NCI-H226 (cell line): Measurements from ENCODE around the gene CDK2AP2.
"Not testable (repeated sequence)": the region's sequence is repeated elsewhere in the genome, so short reads cannot be mapped to it uniquely, and the experiment has no call there.

Experiments used
- DNase-seq: peaks from one replicate; pipeline ENCODE4 v3.0.0-alpha.2; 2015

The CDK2AP2 gene

GRCh38 chr11:67489203-67489884 lies 18.6 kb downstream of the CDK2AP2 start:
- no peak for DNase-seq

DNA sequence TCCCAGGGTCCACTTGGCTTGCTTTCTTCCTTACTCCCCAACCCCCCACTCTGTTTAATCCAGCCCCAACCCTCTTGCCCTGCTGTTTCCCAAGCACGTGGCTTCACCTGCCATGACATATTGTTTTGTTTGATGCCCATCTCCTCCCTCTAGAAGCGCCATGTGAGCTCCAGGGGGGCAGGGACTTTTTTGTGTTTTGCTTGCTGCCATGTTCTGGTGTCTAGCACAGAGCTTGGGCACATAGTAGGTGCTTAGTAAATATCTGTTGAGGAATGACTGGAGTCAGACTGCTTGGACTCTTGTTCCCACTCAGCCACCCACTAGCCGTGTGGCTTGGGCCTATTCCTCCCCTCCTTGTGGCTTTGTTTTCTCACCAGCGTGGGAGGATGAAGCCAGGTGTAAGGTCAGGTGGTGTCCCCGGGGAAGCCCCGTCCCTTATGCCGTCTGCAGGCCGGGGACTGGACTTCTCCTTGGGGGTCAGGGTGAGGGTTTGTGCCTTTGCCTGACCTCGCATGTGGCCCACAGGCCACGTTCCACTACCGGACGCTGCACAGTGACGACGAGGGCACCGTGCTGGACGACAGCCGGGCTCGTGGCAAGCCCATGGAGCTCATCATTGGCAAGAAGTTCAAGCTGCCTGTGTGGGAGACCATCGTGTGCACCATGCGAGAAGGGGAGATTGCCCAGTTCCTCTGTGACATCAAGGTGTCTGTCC lies 21.3 kb downstream of the CDK2AP2 start:
- DNase-seq = no peak

DNA sequence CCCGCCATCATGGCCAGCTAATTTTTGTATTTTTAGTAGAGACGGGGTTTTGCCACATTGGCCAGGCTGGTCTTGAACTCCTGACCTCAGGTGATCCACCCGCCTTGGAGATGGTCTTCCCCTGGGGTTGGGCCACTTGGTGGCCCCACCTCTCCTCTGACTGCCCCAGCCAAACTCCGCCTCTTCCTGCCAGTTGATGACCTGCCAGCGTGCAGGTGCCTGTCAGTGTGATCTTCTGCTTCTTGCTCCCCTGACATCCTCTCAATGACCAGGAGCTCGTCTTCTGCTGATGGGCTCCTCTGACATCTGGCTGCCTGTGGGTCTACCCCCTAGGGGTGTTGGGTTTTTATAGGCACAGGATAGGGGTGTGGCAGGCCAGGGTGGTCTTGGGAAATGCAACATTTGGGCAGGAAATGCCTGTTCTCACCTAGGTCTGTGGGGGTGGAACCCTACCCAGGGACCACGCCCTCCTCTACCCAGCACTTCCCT lies 22.0 kb downstream of the CDK2AP2 start:
- not testable (repeated sequence) for DNase-seq

GRCh38 chr11:67484847-67485311 lies 23.1 kb downstream of the CDK2AP2 start:
- no peak for DNase-seq

DNA sequence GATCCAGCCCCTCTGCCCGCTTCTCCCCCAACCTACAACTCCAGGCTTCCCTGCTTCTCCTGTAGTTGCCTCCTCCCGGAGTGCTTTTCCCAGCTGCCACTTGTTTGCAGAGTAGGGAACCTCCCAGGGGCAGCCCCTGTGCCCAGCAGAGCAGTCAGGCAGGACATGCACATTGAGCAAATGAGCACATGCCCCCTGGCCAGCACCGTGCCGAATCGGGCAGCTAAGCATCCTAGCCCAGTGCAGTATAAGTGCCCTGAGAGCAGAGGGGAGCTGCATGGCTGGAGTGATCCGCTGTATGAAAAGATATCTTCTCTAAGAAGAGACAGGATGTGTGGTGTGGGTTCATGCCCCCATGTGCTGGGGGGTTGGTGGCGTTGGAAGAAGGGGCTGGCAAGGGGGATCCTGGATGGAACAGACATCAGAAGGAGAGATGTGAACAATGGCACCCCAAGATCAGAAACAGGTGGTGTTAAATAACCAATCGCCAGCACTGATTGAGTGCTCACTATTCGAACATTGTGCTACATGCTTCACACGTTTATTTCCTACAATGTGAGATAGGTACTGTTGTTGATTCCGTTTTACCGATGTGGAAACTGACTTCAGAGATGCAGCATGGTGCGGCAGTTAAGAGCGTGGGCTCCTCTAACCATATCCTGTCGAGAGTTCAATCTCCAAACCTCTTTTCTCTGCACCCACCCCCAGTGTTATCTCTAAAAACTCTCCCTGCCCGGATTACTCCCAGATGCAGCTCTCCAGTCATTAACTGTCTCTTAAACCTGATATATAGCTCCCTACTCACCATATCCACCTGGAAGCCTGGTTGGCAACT lies 23.9 kb downstream of the CDK2AP2 start:
- no peak for DNase-seq

- peak; percentile 97 for DNase-seq
Measured at GRCh38 chr11:67482827-67483798, 24.8 kb downstream of the CDK2AP2 start, which contains the start of gene AIP. Gene AIP, plus strand, starts transcription at chr11:67483026. Its CDS starts 133 bp downstream, at chr11:67483159.

GRCh38 chr11:67482275-67482826 lies 25.6 kb downstream of the CDK2AP2 start:
- no peak for DNase-seq

- DNase-seq = not testable (repeated sequence)
Measured at GRCh38 chr11:67477344-67478050, 30.5 kb downstream of the CDK2AP2 start.

DNA sequence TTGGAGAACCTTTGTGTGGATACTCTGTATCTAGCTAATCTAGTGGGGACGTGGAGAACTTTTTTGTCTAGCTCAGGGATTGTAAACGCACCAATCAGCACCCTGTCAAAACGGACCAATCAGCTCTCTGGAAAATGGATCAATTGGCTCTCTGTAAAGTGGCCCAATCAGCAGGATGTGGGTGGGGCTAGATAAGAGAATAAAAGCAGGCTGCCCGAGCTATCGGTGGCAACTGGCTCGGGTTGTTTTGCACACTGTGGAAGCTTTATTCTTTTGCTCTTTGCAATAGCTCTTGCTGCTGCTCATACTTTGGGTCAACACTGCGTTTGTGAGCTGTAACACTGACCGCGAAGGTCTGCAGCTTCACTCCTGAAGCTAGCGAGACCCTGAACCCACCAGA lies 31.3 kb downstream of the CDK2AP2 start:
- DNase-seq = not testable (repeated sequence)

- no peak for DNase-seq
Measured at GRCh38 chr11:67472882-67473281, 35.1 kb downstream of the CDK2AP2 start.

DNA sequence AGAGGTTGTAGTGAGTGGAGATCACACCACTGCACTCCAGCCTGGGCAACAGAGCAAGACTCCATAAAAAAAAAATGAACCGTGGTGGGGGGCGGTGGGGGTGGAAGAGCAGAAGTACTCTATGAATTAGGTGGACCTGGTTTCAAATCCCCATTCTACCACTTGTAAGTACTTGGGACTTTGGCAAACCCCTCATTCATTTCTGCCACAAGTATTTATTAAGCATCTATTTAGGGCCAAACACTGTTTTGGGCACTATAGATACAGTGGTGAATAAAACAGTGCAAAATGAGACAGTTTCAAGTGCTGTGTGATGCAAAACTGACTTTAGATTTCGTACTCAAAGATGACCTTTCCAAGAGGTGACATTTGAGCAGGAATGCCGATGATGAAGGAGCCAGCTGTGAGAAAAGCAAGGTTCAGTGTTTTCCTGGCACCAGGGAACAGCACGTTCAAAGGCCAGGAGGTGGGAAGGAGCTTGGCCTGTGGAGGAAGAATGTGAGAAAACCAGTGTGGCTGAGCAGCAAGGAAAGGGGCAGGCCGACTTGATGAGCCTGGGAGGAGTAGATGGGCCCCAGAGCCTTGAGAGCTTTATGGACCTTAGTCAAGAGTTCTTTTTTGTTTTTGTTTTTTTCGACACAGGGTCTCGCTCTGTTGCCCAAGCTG lies 37.5 kb downstream of the CDK2AP2 start:
- no peak for DNase-seq

DNA sequence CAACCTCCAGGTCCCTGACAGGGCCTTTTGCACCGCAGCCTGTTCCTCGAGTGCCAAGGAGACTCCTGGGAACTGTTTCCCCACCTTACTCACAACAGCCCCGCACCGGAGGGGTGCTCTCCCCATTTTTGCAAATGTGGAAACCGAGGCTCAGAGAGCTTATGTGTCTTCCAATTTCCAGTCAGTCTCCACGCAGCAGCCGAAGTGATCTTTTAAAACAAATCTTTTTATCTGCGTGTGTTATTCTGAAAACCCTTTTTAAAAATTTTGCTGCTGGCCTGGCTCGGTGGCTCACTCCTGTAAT lies 38.5 kb downstream of the CDK2AP2 start:
- no peak for DNase-seq

DNA sequence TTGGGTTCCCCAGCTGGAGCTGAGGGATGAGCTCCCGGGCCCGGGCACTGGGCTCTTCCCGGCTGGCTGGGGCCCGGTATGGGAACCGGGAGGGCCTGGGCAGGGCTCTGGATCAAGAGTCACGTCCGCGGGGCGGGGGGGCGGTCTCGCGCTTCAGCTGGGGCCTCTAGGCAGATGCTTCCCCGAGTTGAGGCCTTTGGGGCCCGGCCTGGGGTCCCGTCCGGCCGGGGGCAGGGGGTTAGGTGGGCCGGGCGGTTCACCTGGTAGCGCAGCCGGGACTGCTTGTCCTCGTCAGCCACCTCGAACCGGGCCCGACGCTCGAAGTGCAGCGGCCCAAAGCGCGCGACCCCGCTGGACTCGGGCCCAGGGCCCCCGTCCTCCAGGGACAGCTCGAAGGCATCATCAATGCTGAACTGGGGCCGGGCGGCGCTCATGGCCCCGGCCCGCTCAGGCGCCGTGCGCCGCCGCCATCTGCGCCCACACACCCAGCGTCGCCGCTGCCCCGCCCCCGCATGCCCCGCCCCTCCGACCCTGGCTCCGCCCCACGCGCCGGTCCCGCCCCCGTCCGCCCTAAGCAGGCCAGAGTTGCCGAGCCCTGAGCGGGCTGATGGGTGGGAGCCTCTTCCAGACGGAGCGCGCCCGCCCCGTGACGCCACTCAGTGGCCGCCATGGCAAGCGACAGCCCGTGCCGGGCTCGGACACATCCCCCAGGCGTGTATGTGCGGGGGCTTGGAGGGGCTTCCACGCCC lies 39.0 kb downstream of the CDK2AP2 start, which contains the start of gene TMEM134:
TSS of gene TMEM134 (minus strand) at position 493 of the 749 bp plus-strand sequence. CDS start at position 434, 59 bp downstream.
- peak; percentile 75 for DNase-seq

DNA sequence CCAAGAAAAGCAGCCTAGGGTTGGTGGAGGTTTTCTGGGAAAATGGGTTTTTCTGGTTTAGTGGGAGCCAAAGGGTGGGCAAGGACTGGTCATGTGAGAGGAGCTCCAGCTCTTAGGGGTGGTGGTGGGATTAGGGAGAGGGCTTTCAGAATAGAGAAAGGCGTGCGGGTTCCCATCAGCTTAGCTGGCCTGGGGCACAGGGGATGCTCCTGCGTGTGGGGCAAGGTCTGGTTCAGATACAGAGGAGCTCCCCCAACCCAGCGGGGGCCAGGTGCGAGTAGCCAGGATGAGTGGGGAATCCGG lies 39.6 kb downstream of the CDK2AP2 start:
- no peak for DNase-seq

- no peak for DNase-seq
Measured at GRCh38 chr11:67468056-67468455, 39.9 kb downstream of the CDK2AP2 start.

GRCh38 chr11:67466962-67467771 lies 40.8 kb downstream of the CDK2AP2 start:
- DNase-seq = no peak

DNA sequence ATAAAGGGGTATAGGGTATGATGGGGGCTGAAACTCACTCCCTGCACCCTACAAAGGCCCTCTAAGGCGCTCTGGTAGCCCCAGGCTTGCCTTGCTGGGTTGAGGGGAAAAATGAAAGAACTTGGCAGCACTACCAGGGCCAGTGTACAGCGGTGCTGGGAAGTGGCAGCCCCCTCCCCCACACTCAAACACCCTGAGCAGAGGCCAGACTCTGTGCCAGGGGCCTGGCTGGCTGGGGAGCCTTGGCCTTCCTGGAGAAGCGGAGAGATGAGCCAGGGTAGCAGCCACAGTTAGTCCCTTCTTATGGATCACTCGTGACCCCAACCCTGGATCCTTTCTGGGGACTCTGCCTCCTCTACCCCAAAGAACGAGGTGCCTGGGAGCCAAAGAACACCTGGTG lies 41.6 kb downstream of the CDK2AP2 start:
- DNase-seq = no peak

- peak; percentile 62 for DNase-seq
Measured at GRCh38 chr11:67465530-67465929, 42.4 kb downstream of the CDK2AP2 start.

DNA sequence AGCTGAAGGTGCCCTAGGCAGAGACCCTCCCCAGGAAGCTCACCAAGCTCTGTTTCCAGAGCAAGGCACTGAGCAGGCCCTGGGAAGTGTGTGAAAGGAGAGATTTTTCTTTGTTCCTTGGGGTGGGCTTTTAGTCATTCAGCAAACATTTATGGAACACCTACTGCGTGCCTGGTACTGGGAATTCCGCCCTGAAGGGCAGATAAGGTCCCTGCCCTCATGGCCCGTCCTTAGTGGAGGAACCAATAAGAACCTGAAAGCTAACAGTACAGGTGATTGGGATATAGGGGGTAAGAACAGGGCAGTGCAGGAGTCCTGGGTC lies 42.8 kb downstream of the CDK2AP2 start:
- DNase-seq = peak; percentile 27
